Neural progenitor cell (in vitro differentiated cells): ENCODE results near the gene MEPCE. TPM values are rescaled to one million over a fixed set of nuclear protein-coding genes. Genes with fewer than 3 reads are reported as not detected.
A peak's percentile ranks its signal among the peaks of the same experiment; 100 is the strongest.

Source experiments
- DNase-seq: peaks from one replicate; pipeline ENCODE4 v3.0.0-alpha.2; 2016; ENCODE audit warnings: low spot score
- H2AFZ ChIP-seq: fragments of 200-600 bp; sonication (generic); replicated peaks from 2 replicates; pipeline ENCODE4 v1.6.1; 2016; ENCODE audit warnings: antibody characterized with exemption
- H3F3A ChIP-seq: fragments of 200-600 bp; sonication (generic); 2 replicates; pipeline ENCODE4 v1.6.1; 2016; ENCODE audit warnings: antibody characterized with exemption, low read depth
- H3K27ac ChIP-seq: fragments of 200-600 bp; sonication (generic); 2 replicates; pipeline ENCODE4 v1.5.1; 2016; ENCODE audit warnings: mild to moderate bottlenecking
- H3K27me3 ChIP-seq: fragments of 200-600 bp; sonication (generic); 2 replicates; pipeline ENCODE4 v1.6.1; 2016; ENCODE audit warnings: mild to moderate bottlenecking, moderate library complexity
- H3K36me3 ChIP-seq: fragments of 200-600 bp; sonication (generic); 2 replicates; pipeline ENCODE4 v1.5.1; 2016
- H3K4me1 ChIP-seq: fragments of 200-600 bp; sonication (generic); 2 replicates; pipeline ENCODE4 v1.6.1; 2016; ENCODE audit warnings: mixed run types
- H3K4me2 ChIP-seq: fragments of 200-600 bp; sonication (generic); 2 replicates; pipeline ENCODE4 v1.6.1; 2016
- H3K4me3 ChIP-seq: fragments of 200-600 bp; sonication (generic); 2 replicates; pipeline ENCODE4 v1.5.1; 2016
- H3K79me2 ChIP-seq: fragments of 200-600 bp; sonication (generic); 2 replicates; pipeline ENCODE4 v1.6.1; 2016; ENCODE audit warnings: low read depth
- H3K9ac ChIP-seq: fragments of 200-600 bp; sonication (generic); 2 replicates; pipeline ENCODE4 v1.6.1; 2016
- H3K9me3 ChIP-seq: fragments of 200-600 bp; sonication (generic); 2 replicates; pipeline ENCODE4 v1.5.1; 2016; ENCODE audit warnings: low read depth
- H4K20me1 ChIP-seq: fragments of 200-600 bp; sonication (generic); 2 replicates; pipeline ENCODE4 v1.6.1; 2016; ENCODE audit warnings: low read depth
- H3K27ac Mint-ChIP-seq: 3 replicates; pipeline ENCODE4 v1.8.0; 2021; ENCODE audit warnings: mixed read lengths
- H3K27me3 Mint-ChIP-seq: 2 replicates; pipeline ENCODE4 v1.8.0; 2022; ENCODE audit warnings: low read depth, mild to moderate bottlenecking, inconsistent platforms, moderate library complexity, mixed read lengths; ENCODE audit not compliant: insufficient read depth
- H3K36me3 Mint-ChIP-seq: 3 replicates; pipeline ENCODE4 v1.8.0; 2021; ENCODE audit warnings: mixed read lengths
- H3K4me1 Mint-ChIP-seq: 3 replicates; pipeline ENCODE4 v1.8.0; 2021; ENCODE audit warnings: mixed read lengths
- H3K4me3 Mint-ChIP-seq: 3 replicates; pipeline ENCODE4 v1.8.0; 2021; ENCODE audit warnings: mild to moderate bottlenecking, moderate library complexity, mixed read lengths
- H3K9me3 Mint-ChIP-seq: 3 replicates; pipeline ENCODE4 v1.8.0; 2020; ENCODE audit warnings: mixed read lengths
- EZH2 ChIP-seq: fragments of 200-600 bp; sonication (generic); IDR thresholded peaks from 2 replicates; pipeline ENCODE4 v1.6.1; 2017; ENCODE audit warnings: antibody characterized with exemption, mild to moderate bottlenecking, moderate library complexity
- EZH2phosphoT487 ChIP-seq: fragments of 200-600 bp; sonication (generic); IDR thresholded peaks from 2 replicates; pipeline ENCODE4 v1.6.1; 2017; ENCODE audit warnings: antibody characterized with exemption
- total RNA-seq: library from RNA; depleted of rRNA; stranded (reverse); fragments of >200 nt; gene quantifications from 2 replicates; pipeline ENCODE4 v1.2.3, GENCODE V29; 2015; ENCODE audit warnings: low replicate concordance
- TF ChIP-seq, protein P1 (sequence below): fragments of 200-600 bp; sonication (generic); IDR thresholded peaks from 2 replicates; pipeline ENCODE4 v1.5.1; 2017; ENCODE audit warnings: antibody characterized with exemption, mild to moderate bottlenecking

MEPCE gene
- total RNA-seq, 1 donor from 2014 or later = 16.4 TPM

DNA sequence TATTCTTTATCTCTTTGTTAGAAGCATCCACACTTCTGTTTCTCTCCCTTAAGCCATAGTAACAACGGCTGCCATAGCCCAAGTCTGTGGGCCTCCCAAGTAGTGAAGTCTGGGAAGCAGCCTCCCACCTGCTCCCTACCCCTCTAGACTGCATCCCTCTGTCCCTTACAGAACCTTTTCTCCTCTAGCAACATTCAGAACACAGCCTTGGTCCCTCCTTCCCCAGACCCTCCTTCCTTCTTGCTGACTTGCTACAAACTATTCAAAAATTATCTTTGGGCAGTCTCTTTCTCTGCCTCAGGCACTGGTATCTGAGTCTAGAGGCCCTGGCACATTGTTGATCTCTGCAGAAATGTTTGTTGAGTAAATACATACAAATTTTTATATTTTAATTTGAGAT lies 51.8 kb downstream of the MEPCE start:
- Histone ChIP-seq H2AFZ (no peak overlapping the region), H3K9me3 (no peaks in the 10 kb centered on the region), H3K9ac (no peak overlapping the region), H3K4me1 (peaks cover 17% of the 10 kb centered on the region), H3K4me3 (no peak overlapping the region), H4K20me1 (peaks cover 4% of the 10 kb centered on the region), H3K4me2 (no peak overlapping the region), H3F3A (peaks cover 27% of the 10 kb centered on the region), H3K27ac (no peak overlapping the region), H3K36me3 (no peaks in the 10 kb centered on the region), H3K79me2 (peaks cover 14% of the 10 kb centered on the region), H3K27me3 (peaks cover 9% of the 10 kb centered on the region)
- peaks cover 44% of the 10 kb centered on the region for H3K4me1 Mint-ChIP-seq
- DNase-seq = no peak
- TF ChIP-seq, protein P1, sequence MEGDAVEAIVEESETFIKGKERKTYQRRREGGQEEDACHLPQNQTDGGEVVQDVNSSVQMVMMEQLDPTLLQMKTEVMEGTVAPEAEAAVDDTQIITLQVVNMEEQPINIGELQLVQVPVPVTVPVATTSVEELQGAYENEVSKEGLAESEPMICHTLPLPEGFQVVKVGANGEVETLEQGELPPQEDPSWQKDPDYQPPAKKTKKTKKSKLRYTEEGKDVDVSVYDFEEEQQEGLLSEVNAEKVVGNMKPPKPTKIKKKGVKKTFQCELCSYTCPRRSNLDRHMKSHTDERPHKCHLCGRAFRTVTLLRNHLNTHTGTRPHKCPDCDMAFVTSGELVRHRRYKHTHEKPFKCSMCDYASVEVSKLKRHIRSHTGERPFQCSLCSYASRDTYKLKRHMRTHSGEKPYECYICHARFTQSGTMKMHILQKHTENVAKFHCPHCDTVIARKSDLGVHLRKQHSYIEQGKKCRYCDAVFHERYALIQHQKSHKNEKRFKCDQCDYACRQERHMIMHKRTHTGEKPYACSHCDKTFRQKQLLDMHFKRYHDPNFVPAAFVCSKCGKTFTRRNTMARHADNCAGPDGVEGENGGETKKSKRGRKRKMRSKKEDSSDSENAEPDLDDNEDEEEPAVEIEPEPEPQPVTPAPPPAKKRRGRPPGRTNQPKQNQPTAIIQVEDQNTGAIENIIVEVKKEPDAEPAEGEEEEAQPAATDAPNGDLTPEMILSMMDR = no peak
- TF ChIP-seq EZH2phosphoT487 (no peak), EZH2 (no peak)
- peak overlapping the region; percentile 62 for H3K27ac Mint-ChIP-seq
- H3K9me3 Mint-ChIP-seq = no peaks in the 10 kb centered on the region
- peaks cover 3% of the 10 kb centered on the region for H3K27me3 Mint-ChIP-seq
- peaks cover 3% of the 10 kb centered on the region for H3K36me3 Mint-ChIP-seq
- peak overlapping the region; percentile 96 for H3K4me3 Mint-ChIP-seq

- TF ChIP-seq, protein P1 = no peak
- TF ChIP-seq EZH2 (no peak), EZH2phosphoT487 (no peak)
- H2AFZ ChIP-seq = no peak overlapping the region
- H3K27ac ChIP-seq = no peak overlapping the region
- Mint-ChIP-seq H3K27ac (peak overlapping the region; percentile 95), H3K4me3 (peak overlapping the region; percentile 96), H3K36me3 (peaks cover 3% of the 10 kb centered on the region), H3K4me1 (peaks cover 46% of the 10 kb centered on the region), H3K9me3 (no peaks in the 10 kb centered on the region), H3K27me3 (peaks cover 3% of the 10 kb centered on the region)
- peaks cover 4% of the 10 kb centered on the region for H4K20me1 ChIP-seq
- H3K4me3 ChIP-seq = peak overlapping the region; percentile 94
- no peak overlapping the region for H3K9ac ChIP-seq
- H3K79me2 ChIP-seq = peaks cover 11% of the 10 kb centered on the region
- DNase-seq = no peak
- no peaks in the 10 kb centered on the region for H3K9me3 ChIP-seq
- H3F3A ChIP-seq = peaks cover 27% of the 10 kb centered on the region
- peaks cover 9% of the 10 kb centered on the region for H3K27me3 ChIP-seq
- H3K4me2 ChIP-seq = peak overlapping the region; percentile 94
- H3K36me3 ChIP-seq = no peaks in the 10 kb centered on the region
- H3K4me1 ChIP-seq = peaks cover 22% of the 10 kb centered on the region
Measured at GRCh38 chr7:100482728-100483089, 53.1 kb downstream of the MEPCE start.

GRCh38 chr7:100483090-100483721 lies 53.6 kb downstream of the MEPCE start:
- Histone ChIP-seq H3K9me3 (no peaks in the 10 kb centered on the region), H3K9ac (no peak overlapping the region), H2AFZ (peak overlapping the region; percentile 81), H4K20me1 (peaks cover 4% of the 10 kb centered on the region), H3K27me3 (peaks cover 9% of the 10 kb centered on the region), H3K36me3 (no peaks in the 10 kb centered on the region), H3K4me1 (peaks cover 19% of the 10 kb centered on the region), H3K4me3 (peak overlapping the region; percentile 94), H3K79me2 (peaks cover 6% of the 10 kb centered on the region), H3F3A (peaks cover 27% of the 10 kb centered on the region), H3K4me2 (peak overlapping the region; percentile 94), H3K27ac (no peak overlapping the region)
- DNase-seq = peak; percentile 87
- Mint-ChIP-seq H3K27ac (no peak overlapping the region), H3K9me3 (no peaks in the 10 kb centered on the region), H3K4me1 (peaks cover 50% of the 10 kb centered on the region), H3K27me3 (peaks cover 3% of the 10 kb centered on the region), H3K4me3 (peak overlapping the region; percentile 96), H3K36me3 (peaks cover 3% of the 10 kb centered on the region)
- TF ChIP-seq EZH2 (no peak), EZH2phosphoT487 (no peak)
- TF ChIP-seq, protein P1 = peak; percentile 78

Other genes with a start within 250 kb of the MEPCE start
- gene PVRIG, start 209.9 kb upstream of the MEPCE start, total RNA-seq = not detected in 2 replicates
- not detected in 2 replicates for gene SPDYE3, start 122.1 kb upstream of the MEPCE start, total RNA-seq
- 19.3 and 43.6 TPM in 2 replicates for gene PILRB, start 71.7 kb upstream of the MEPCE start, total RNA-seq
- gene PILRA, start 56.3 kb upstream of the MEPCE start, total RNA-seq = 0.68 and 6.7 TPM in 2 replicates
- 1.4 and 1.8 TPM in 2 replicates for gene ZCWPW1, start 1.1 kb upstream of the MEPCE start, total RNA-seq
- gene PPP1R35, start 6.7 kb downstream of the MEPCE start, total RNA-seq = 7.3 and 33.0 TPM in 2 replicates
- gene SPACDR, start 34.4 kb downstream of the MEPCE start, total RNA-seq = 0.71 TPM in 1 of 2 replicates, not detected in the other
- 11.0 and 17.6 TPM in 2 replicates for gene TSC22D4, start 49.4 kb downstream of the MEPCE start, total RNA-seq
- gene NYAP1, start 54.1 kb downstream of the MEPCE start, total RNA-seq = 1.2 and 6.7 TPM in 2 replicates
- gene AGFG2, start 109.4 kb downstream of the MEPCE start, total RNA-seq = 1.2 and 5.6 TPM in 2 replicates
- gene SAP25, start 144.1 kb downstream of the MEPCE start, total RNA-seq = 1.5 TPM in 1 of 2 replicates, not detected in the other
- gene LRCH4, start 156.3 kb downstream of the MEPCE start, total RNA-seq = 4.5 and 55.9 TPM in 2 replicates
- gene FBXO24, start 156.5 kb downstream of the MEPCE start, total RNA-seq = 1.2 and 2.5 TPM in 2 replicates
- gene PCOLCE, start 172.5 kb downstream of the MEPCE start, total RNA-seq = 6.6 and 8.5 TPM in 2 replicates
- 3.0 and 11.5 TPM in 2 replicates for gene MOSPD3, start 182.7 kb downstream of the MEPCE start, total RNA-seq
- 0.34 and 1.9 TPM in 2 replicates for gene TFR2, start 211.7 kb downstream of the MEPCE start, total RNA-seq
- gene ACTL6B, start 226.6 kb downstream of the MEPCE start, total RNA-seq = not detected in 2 replicates
- gene GNB2, start 243.9 kb downstream of the MEPCE start, total RNA-seq = 54.3 and 110 TPM in 2 replicates